ENCODE measurements around the gene SERPINA6.
"Not testable (repeated sequence)": the region's sequence is repeated elsewhere in the genome, so short reads cannot be mapped to it uniquely, and the experiment has no call there.

Gene SERPINA6

GRCh38 chr14:94328196-94328595 is 5.1 kb upstream of the SERPINA6 start:
- no peak for DNase-seq (ENCODE audit: low read depth in 3 of 3)

- no peak for DNase-seq (ENCODE audit: low read depth in 3 of 3)
These were observed 1.5 kb downstream of the SERPINA6 start for GRCh38 chr14:94321421-94322271.

GRCh38 chr14:94320243-94320642 is 2.9 kb downstream of the SERPINA6 start:
- no peak for DNase-seq (ENCODE audit: low read depth in 3 of 3)

- DNase-seq (ENCODE audit: low read depth in 3 of 3), result no peak
These were observed 5.9 kb downstream of the SERPINA6 start for GRCh38 chr14:94317259-94317658.

GRCh38 chr14:94316692-94317091 is 6.4 kb downstream of the SERPINA6 start:
- no peak for DNase-seq (ENCODE audit: low read depth in 3 of 3)

GRCh38 chr14:94314890-94315289 is 8.2 kb downstream of the SERPINA6 start:
- no peak for DNase-seq (ENCODE audit: low read depth in 3 of 3)

- DNase-seq (ENCODE audit: low read depth in 3 of 3), result no peak
These were observed 9.0 kb downstream of the SERPINA6 start for GRCh38 chr14:94313991-94314655.

- DNase-seq (ENCODE audit: low read depth in 3 of 3), result no peak
These were observed 10.5 kb downstream of the SERPINA6 start for GRCh38 chr14:94312481-94313246.

- DNase-seq (ENCODE audit: low read depth in 3 of 3), result no peak
These were observed 12.9 kb downstream of the SERPINA6 start for GRCh38 chr14:94310248-94310647.

- DNase-seq (ENCODE audit: low read depth in 3 of 3), result no peak
These were observed 13.4 kb downstream of the SERPINA6 start for GRCh38 chr14:94309721-94310120.

GRCh38 chr14:94307410-94307992 is 15.6 kb downstream of the SERPINA6 start:
- DNase-seq (ENCODE audit: low read depth in 3 of 3), result no peak

GRCh38 chr14:94306047-94306978 is 16.8 kb downstream of the SERPINA6 start:
- no peak for DNase-seq (ENCODE audit: low read depth in 3 of 3)

GRCh38 chr14:94305620-94306019 is 17.5 kb downstream of the SERPINA6 start:
- no peak for DNase-seq (ENCODE audit: low read depth in 3 of 3)

GRCh38 chr14:94304243-94304642 is 18.9 kb downstream of the SERPINA6 start:
- no peak for DNase-seq (ENCODE audit: low read depth in 3 of 3)

GRCh38 chr14:94303111-94303510 is 20.0 kb downstream of the SERPINA6 start:
- DNase-seq (ENCODE audit: low read depth in 3 of 3), result no peak

GRCh38 chr14:94298130-94298529 is 25.0 kb downstream of the SERPINA6 start:
- no peak for DNase-seq (ENCODE audit: low read depth in 3 of 3)

GRCh38 chr14:94296181-94296545 is 27.0 kb downstream of the SERPINA6 start:
- not testable (repeated sequence) for DNase-seq (ENCODE audit: low read depth in 3 of 3)

GRCh38 chr14:94295360-94296180 is 27.6 kb downstream of the SERPINA6 start:
- no peak for DNase-seq (ENCODE audit: low read depth in 3 of 3)

- DNase-seq (ENCODE audit: low read depth in 3 of 3), result no peak
These were observed 29.6 kb downstream of the SERPINA6 start for GRCh38 chr14:94293578-94293924.

- DNase-seq (ENCODE audit: low read depth in 3 of 3), result no peak
These were observed 30.1 kb downstream of the SERPINA6 start, which contains the start of gene SERPINA10 for GRCh38 chr14:94292872-94293577. TSS of gene SERPINA10 (minus strand) at chr14:94293268. CDS start at chr14:94290593, 2,675 bp downstream.

Measured in stimulated activated CD4-positive, alpha-beta T cell treated with anti-CD3 and anti-CD28 coated beads, TNF-alpha, amount 100 ng/mL, for 48 hours (primary cell).